Stomach (tissue), 4 donors: ENCODE results near the gene EFR3B.

Experiments
- CTCF ChIP-seq, 7 experiments: fragments of 450-650 bp in 4 of 7; fragments of 200-600 bp in 3 of 7; sonication (generic) in 3 of 7; IDR thresholded peaks; one replicate each; pipeline ENCODE4 v1.5.1; 2016 to 2019; ENCODE audit warnings: antibody characterized with exemption in 7 of 7, control low read depth in 2 of 7, mild to moderate bottlenecking in 1 of 7
- EP300 ChIP-seq: sonication (generic); formaldehyde crosslinking; IDR thresholded peaks from one replicate; pipeline ENCODE4 v1.6.1; 2017; ENCODE audit warnings: antibody characterized with exemption
- POLR2A ChIP-seq, 4 donors: fragments of 450-650 bp; IDR thresholded peaks; one replicate each; pipeline ENCODE4 v1.6.1; 2016; ENCODE audit warnings: antibody characterized with exemption in 4 of 4, control low read depth in 2 of 4, mild to moderate bottlenecking in 1 of 4, moderate library complexity in 1 of 4
- POLR2AphosphoS5 ChIP-seq, 3 donors: sonication (generic); formaldehyde crosslinking; IDR thresholded peaks; one replicate each; pipeline ENCODE4 v1.6.1; 2016; ENCODE audit warnings: antibody characterized with exemption in 3 of 3

DNA sequence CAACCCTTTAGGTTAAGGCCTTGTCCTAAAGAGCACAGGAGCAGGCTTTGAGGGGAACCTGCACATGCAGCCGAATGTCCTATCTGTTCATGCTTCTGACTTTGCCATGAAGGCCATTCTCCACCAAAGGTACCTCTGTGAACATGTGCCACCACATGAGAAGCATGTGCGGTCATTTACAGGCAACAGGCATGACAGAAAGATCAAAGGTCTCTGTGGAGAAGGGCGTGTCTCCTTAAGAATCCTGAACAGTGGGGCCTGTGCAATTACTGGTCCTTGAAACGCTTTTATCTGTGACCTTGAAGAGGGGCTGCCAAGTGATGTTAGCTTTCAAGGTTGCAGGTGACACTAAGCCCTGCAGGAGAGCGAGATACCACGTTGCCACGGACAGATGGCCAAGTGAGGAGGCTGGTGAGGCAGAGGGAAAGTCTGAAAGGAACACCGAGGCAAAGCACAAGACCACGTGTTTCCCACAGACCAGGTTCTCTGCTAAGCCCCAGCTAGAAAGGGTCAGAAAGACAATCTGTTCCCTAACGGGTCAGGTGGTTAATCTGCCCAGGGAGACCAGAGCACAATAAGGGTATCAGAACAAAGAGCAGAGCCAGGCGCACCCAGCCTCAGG, 146.0 kb downstream of the EFR3B start:
- TF ChIP-seq EP300, result no peak
- TF ChIP-seq CTCF (IDR thresholded peaks at IDR 0.05), result no peak
- no peak for TF ChIP-seq POLR2A (IDR thresholded peaks at IDR 0.05)
- TF ChIP-seq POLR2AphosphoS5 (IDR thresholded peaks at IDR 0.05), result no peak
